Heart left ventricle (tissue), 16 donors: ENCODE measurements around the gene ANKRD44. TPM values are rescaled to one million over a fixed set of nuclear protein-coding genes. Genes with fewer than 3 reads are reported as not detected.

Experiments
- ATAC-seq, 4 donors: fragments of 200-7000 bp; cut with Tn5 transposase; one replicate each; pipeline ENCODE4 v1.9.1; 2020 to 2022; ENCODE audit warnings: moderate library complexity in 4 of 4, mild to moderate bottlenecking in 3 of 4, moderate number of reproducible peaks in 1 of 4
- DNase-seq, 5 donors: peaks; one replicate each; pipeline ENCODE4 v3.0.0-alpha.2; 2020
- H3K27ac ChIP-seq, 12 donors: fragments of 200-600 bp; sonication (generic) in 4 of 12; one replicate each; pipeline versions ENCODE4 v1.5.0 to v1.8.0; 2016 to 2022; ENCODE audit warnings: mild to moderate bottlenecking in 2 of 12
- H3K27me3 ChIP-seq, 9 donors: fragments of 200-600 bp; sonication (generic) in 2 of 9; one replicate each; pipeline versions ENCODE4 v1.5.1 to v1.8.0; 2016 to 2022; ENCODE audit warnings: mild to moderate bottlenecking in 3 of 9
- H3K36me3 ChIP-seq, 9 donors: fragments of 200-600 bp; sonication (generic) in 2 of 9; one replicate each; pipeline versions ENCODE4 v1.5.0 to v1.8.0; 2018 to 2022; ENCODE audit warnings: mild to moderate bottlenecking in 2 of 9
- H3K4me1 ChIP-seq, 12 donors: fragments of 200-600 bp; sonication (generic) in 4 of 12; one replicate each; pipeline versions ENCODE4 v1.5.0 to v1.8.0; 2016 to 2022; ENCODE audit warnings: mild to moderate bottlenecking in 3 of 12
- H3K4me3 ChIP-seq, 12 donors: fragments of 200-600 bp; sonication (generic) in 4 of 12; one replicate each; pipeline versions ENCODE4 v1.5.0 to v1.8.0; 2017 to 2022; ENCODE audit warnings: mild to moderate bottlenecking in 9 of 12, moderate library complexity in 4 of 12
- H3K9me3 ChIP-seq, 12 donors: fragments of 200-600 bp; sonication (generic) in 4 of 12; one replicate each; pipeline versions ENCODE4 v1.5.0 to v1.8.0; 2016 to 2022; ENCODE audit warnings: mild to moderate bottlenecking in 1 of 12
- POLR2A ChIP-seq, 2 donors: fragments of 450-650 bp; IDR thresholded peaks; one replicate each; pipeline ENCODE4 v1.6.1; 2017; ENCODE audit warnings: antibody characterized with exemption in 2 of 2, mild to moderate bottlenecking in 2 of 2, moderate library complexity in 2 of 2
- WGBS, 4 donors: extraction: QIAGEN DNeasy Blood & Tissue Kit in 2 of 4; methylation state at CpG; one replicate each; pipeline versions ENCODE4 v1.1.5 to v1.1.7; 2013 to 2018; 5-methylcytosine and 5-hydroxymethylcytosine counted together
- intact Hi-C, 10 donors: fragments of 100-400 bp; cut with DNase I; formaldehyde crosslinking; loops; one replicate each; pipeline versions ENCODE4 v1.11.1 to v1.14.2; 2022
- polyA plus RNA-seq, 2 donors: library from polyadenylated mRNA; stranded (reverse); fragments of 200-250 nt; gene quantifications; one replicate each; pipeline ENCODE4 v1.2.3, GENCODE V29; 2013
- total RNA-seq, 9 donors: library from RNA; depleted of rRNA in 2 of 9; stranded (reverse); fragments of >200 nt in 2 of 9; fragmentation: NEBNext Ultra II Directional in 3 of 9; extraction: Animal tissue kit (Norgen Biotek cat#: 25700) in 3 of 9; gene quantifications; one replicate each; pipeline versions ENCODE4 v1.1.0 to v1.2.4, GENCODE V29; 2016 to 2023
- TF ChIP-seq, protein P1 (sequence below), 12 donors: fragments of 200-600 bp; sonication (generic) in 4 of 12; IDR thresholded peaks; one replicate each; pipeline versions ENCODE4 v1.5.0 to v1.8.0; 2018 to 2022; ENCODE audit warnings: antibody characterized with exemption in 12 of 12, mild to moderate bottlenecking in 5 of 12
- donor health status: ischemic (EF 13 %, LVEDD 7.1; RV severe dilation, severe dysfunction).
- donor health status: healthy with polysubstance abuse.
- donor health status: DM: no; HTN: yes; CAD: no.
- donor health status: DM: no; HTN: no; CAD: no.
- donor health status: ischemic (EF 25% LVEDD 6.9; RV normal size, moderate dysfunction).
- donor health status: ischemic (EF 25% LVEDD 5.7; RV mildly dilated, moderate dysfunction).
- donor health status: healthy.
- donor health status: DM: yes; HTN: yes; CAD: no.
- donor health status: ischemic (EF 35%, LVEDD 5.7; RV mildly dilated, moderate dysfunction).
- donor health status: nonischemic (EF 11% LVEDD 7.7; RV severe dilation, severe dysfunction).
- donor health status: DM: yes; HTN: yes; CAD: no.
- donor health status: PGD.
- donor health status: ischemic (EF 29% LVEDD 5.4; RV normal size, mild dysfunction).
- donor health status: nonischemic (EF 23%, LVEDD 6.1; RV moderate dilation, normal function).

ANKRD44 gene
- total and polyA plus RNA-seq, 11 donors: 2.4 to 30.6 (median 8.4) TPM

DNA sequence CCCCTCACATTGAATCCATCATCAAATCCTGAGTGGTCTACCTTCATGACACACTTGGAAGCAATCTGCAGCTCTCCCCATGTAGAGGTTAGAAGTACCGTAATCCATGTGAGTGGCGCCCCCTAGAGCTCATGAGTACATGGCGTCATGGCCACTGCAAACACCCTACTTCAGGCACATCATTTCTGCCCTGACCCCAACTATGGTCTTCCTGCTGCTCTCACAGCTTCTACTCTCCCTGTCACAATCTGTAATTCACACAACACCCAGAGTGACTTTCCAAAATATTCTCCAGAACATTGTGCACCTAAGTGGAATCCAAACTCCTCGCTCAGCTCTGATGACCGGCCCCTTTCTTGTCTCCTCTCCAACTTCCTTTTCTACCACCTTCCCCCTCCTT, 141.9 kb downstream of the ANKRD44 start:
- 38 to 49% (median 47%) methylated on average over 5 of the region's 5 CpGs for WGBS, 4 donors
- H3K4me1 ChIP-seq: peaks cover 0 to 32% (median 4%) of the 10 kb centered on the region in 12 donors

DNA sequence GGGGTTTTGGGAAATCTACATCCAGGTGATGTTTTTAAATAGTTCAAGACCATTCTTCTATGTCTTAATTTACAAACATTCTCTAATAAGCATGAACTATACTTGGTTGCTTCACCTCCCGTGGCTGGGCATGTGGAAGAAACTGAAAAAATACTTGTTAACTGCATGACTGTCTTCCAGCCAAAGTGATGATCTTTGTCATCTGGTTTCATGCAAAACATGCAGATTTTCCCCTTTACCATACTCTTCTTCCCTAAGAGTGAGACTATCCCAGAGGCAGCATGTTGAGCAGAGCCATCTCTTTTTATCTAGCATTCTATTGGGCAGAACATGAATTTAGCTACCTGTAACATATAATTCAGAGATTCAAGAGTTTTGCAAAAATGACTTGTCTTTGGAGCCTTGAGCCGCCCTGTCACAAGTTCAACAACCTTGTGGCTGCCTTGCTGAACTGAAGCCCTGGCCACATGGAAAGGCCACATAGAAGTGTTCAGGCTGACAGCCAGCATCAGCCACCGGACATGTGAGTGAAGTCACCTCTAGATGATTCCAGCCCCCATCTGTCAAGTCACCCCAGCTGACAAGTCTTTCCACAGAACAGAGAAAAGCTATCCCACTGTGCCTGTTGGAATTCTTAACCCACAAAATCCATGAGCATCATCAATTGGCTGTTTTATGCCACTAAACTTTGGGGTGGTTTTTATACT, 142.8 kb downstream of the ANKRD44 start:
- Histone ChIP-seq H3K9me3 (no peaks in the 10 kb centered on the region), H3K27ac (no peak overlapping the region), H3K27me3 (no peaks in the 10 kb centered on the region), H3K36me3 (no peaks in the 10 kb centered on the region), H3K4me1 (peaks cover 0 to 36% (median 4%) of the 10 kb centered on the region in 12 donors), H3K4me3 (no peak overlapping the region)
- intact Hi-C loops: loop anchor here in 6 of 10 donors (2.0 to 10.0 kb wide), 6 partner anchors 35 to 157 kb away; no protein-coding TSS in a partner anchor
- DNase-seq (no peak), ATAC-seq (peak in 1 of 4 donors; percentile 38)
- TF ChIP-seq, protein P1, sequence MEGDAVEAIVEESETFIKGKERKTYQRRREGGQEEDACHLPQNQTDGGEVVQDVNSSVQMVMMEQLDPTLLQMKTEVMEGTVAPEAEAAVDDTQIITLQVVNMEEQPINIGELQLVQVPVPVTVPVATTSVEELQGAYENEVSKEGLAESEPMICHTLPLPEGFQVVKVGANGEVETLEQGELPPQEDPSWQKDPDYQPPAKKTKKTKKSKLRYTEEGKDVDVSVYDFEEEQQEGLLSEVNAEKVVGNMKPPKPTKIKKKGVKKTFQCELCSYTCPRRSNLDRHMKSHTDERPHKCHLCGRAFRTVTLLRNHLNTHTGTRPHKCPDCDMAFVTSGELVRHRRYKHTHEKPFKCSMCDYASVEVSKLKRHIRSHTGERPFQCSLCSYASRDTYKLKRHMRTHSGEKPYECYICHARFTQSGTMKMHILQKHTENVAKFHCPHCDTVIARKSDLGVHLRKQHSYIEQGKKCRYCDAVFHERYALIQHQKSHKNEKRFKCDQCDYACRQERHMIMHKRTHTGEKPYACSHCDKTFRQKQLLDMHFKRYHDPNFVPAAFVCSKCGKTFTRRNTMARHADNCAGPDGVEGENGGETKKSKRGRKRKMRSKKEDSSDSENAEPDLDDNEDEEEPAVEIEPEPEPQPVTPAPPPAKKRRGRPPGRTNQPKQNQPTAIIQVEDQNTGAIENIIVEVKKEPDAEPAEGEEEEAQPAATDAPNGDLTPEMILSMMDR (IDR thresholded peaks at IDR 0.05): no peak
- no peak for TF ChIP-seq POLR2A (IDR thresholded peaks at IDR 0.05)
- 75 to 77% (median 76%) methylated on average over 3 of the region's 3 CpGs for WGBS, 4 donors

More for the DNA sequence above, 141.9 kb downstream of the ANKRD44 start:
- Histone ChIP-seq H3K4me3 (no peak overlapping the region), H3K9me3 (no peaks in the 10 kb centered on the region), H3K27ac (no peak overlapping the region), H3K36me3 (no peaks in the 10 kb centered on the region), H3K27me3 (no peaks in the 10 kb centered on the region)
- DNase-seq (peak; percentile 36 to 68 (median 53)), ATAC-seq (peak in 3 of 4 donors; percentile 61 to 83 (median 69))
- intact Hi-C loops: loop anchor here in 6 of 10 donors (2.0 to 10.0 kb wide), 6 partner anchors 36 to 158 kb away; no protein-coding TSS in a partner anchor
- TF ChIP-seq, protein P1 (IDR thresholded peaks at IDR 0.05): peak; percentile 26 to 59 (median 43)
- no peak for TF ChIP-seq POLR2A (IDR thresholded peaks at IDR 0.05)

DNA sequence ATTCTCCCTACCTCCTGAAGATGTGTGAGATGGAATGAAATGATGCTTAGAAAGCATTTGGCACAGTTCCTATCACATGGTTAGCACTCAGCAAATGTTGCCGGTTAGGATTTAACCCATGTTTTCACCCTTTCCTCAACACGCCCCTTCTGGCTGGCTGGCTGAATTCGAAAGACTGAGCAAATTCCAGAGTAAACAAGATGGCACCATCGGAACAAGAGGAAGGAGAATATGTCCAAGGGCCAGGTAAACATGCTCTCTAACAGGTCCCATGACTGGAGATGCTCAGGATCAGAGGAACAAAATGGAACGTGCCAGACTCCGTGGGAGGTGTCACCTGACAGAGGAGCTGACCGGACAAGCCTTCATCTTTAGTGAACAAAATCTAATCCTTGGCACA, 145.6 kb downstream of the ANKRD44 start:
- TF ChIP-seq, protein P1 (IDR thresholded peaks at IDR 0.05): no peak
- no peak for TF ChIP-seq POLR2A (IDR thresholded peaks at IDR 0.05)
- no peaks in the 10 kb centered on the region for H3K9me3 ChIP-seq
- H3K27ac ChIP-seq: peak overlapping the region in 3 of 12 donors; percentile 19 to 70 (median 31)
- WGBS, 4 donors: 80 to 84% (median 83%) methylated on average over 7 of the region's 7 CpGs
- peak overlapping the region in 1 of 12 donors; percentile 57 for H3K4me3 ChIP-seq
- ATAC-seq (no peak), DNase-seq (no peak)
- H3K4me1 ChIP-seq: peaks cover 0 to 59% (median 4%) of the 10 kb centered on the region in 12 donors
- intact Hi-C loops: loop anchor here in 6 of 10 donors (5.0 to 10.0 kb wide), 5 partner anchors 33 to 153 kb away; no protein-coding TSS in a partner anchor
- no peaks in the 10 kb centered on the region for H3K27me3 ChIP-seq
- no peaks in the 10 kb centered on the region for H3K36me3 ChIP-seq

DNA sequence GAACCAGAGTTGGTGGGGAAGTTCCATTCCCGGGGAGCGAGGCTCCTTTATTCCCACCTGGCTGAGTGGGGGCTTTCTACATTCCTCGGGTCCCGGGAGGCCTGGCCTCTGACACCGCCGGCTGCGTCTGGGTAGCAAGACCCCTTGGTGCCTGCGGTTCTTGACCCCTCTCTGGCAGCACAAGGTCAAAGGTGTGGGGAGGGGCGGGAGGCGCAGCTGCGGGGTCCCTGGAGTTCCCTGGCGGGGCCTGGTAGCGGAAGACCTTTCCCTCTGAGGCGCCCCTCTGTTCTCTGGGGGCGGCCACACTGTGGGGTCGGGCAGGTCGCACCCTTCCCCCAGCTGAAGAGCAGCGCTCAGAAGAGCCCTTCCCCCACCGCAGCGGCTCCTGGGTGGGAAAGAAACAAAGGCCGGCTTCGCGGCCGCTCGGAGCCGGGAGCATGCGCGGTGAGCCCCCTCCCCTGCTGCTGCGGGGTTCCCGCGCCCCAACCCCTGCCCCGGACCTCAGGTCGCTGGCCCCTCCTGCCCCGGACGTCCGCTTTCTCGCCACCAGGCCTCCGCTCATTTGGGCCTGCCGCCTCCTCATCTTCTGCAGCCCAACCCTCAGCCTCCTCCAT, 146.3 kb downstream of the ANKRD44 start:
- TF ChIP-seq POLR2A (IDR thresholded peaks at IDR 0.05): no peak
- TF ChIP-seq, protein P1 (IDR thresholded peaks at IDR 0.05): no peak
- no peaks in the 10 kb centered on the region for H3K27me3 ChIP-seq
- no peaks in the 10 kb centered on the region for H3K36me3 ChIP-seq
- peak overlapping the region in 6 of 12 donors; percentile 5 to 70 (median 28) for H3K27ac ChIP-seq
- H3K4me3 ChIP-seq: peak overlapping the region in 11 of 12 donors; percentile 24 to 61 (median 46)
- DNase-seq: peak; percentile 34 to 69 (median 45)
- intact Hi-C loops: loop anchor here in 3 of 10 donors (10.0 kb wide), 2 partner anchors 49 to 149 kb away; no protein-coding TSS in a partner anchor
- no peaks in the 10 kb centered on the region for H3K9me3 ChIP-seq
- ATAC-seq: peak in 3 of 4 donors; percentile 38 to 69 (median 41)
- 29 to 46% (median 42%) methylated on average over 19 to 39 of the region's 39 CpGs for WGBS, 4 donors
- peaks cover 0 to 66% (median 4%) of the 10 kb centered on the region in 12 donors for H3K4me1 ChIP-seq
